HCT116 (cell line): Measurements from ENCODE around the gene HYKK. TPM values are rescaled to one million over a fixed set of nuclear protein-coding genes. Genes with fewer than 3 reads are reported as not detected.

Experiments
- ATAC-seq: fragments of 200-7000 bp; cut with Tn5 transposase; 2 replicates; pipeline ENCODE4 v1.9.1; 2020; ENCODE audit warnings: mild to moderate bottlenecking, moderate library complexity
- BruUV-seq: library from RNA; stranded (reverse); fragments of 400-500 nt; replicated peaks from 2 replicates; lab custom pipeline; 2021; lab: Mats Ljungman, UMichigan
- CTCF ChIA-PET: fragments of 300-600 bp; sonication (Branson Sonifier 250); formaldehyde crosslinking; loops from one replicate; lab custom pipeline; 2021; ENCODE audit warnings: antibody characterized with exemption; lab: Charles Lee
- POLR2A ChIA-PET: fragments of 300-600, 350-600 bp; sonication (Branson Sonifier 250); formaldehyde crosslinking; loops from one replicate; lab custom pipeline; 2021; ENCODE audit warnings: antibody characterized with exemption; lab: Charles Lee
- RAD21 ChIA-PET, 2 experiments: fragments of 300-600 bp; sonication (Branson Sonifier 250); formaldehyde crosslinking; loops; one replicate each; lab custom pipeline; 2023; ENCODE audit warnings: low total read pairs in 2 of 2; ENCODE audit not compliant: uncharacterized antibody in 2 of 2, unreplicated experiment in 2 of 2, low non-redundant PET in 1 of 2; lab: Charles Lee
- DNase-seq: peaks from one replicate; pipeline ENCODE4 v3.0.0-alpha.2; 2010; ENCODE audit warnings: low read depth, low spot score
- H2AFZ ChIP-seq: fragments of 200-600 bp; shearing (Covaris generic), sonication (generic); 2 replicates; pipeline ENCODE4 v1.6.1; 2017; ENCODE audit warnings: low read depth, mixed run types, mixed read lengths, antibody characterized with exemption, low read length; ENCODE audit not compliant: poor library complexity, severe bottlenecking
- H3K27ac ChIP-seq: 2 replicates; pipeline ENCODE4 v1.5.1; 2012; ENCODE audit warnings: low read depth, low read length
- H3K27me3 ChIP-seq: fragments of 200-600 bp; sonication (generic); 2 replicates; pipeline ENCODE4 v1.6.1; 2016; ENCODE audit warnings: mixed run types, low read length, mixed read lengths; ENCODE audit not compliant: insufficient read depth
- H3K36me3 ChIP-seq, 2 experiments: fragments of 200-500 bp in 1 of 2; fragments of 200-600 bp in 1 of 2; sonication (Bioruptor generic) in 1 of 2; sonication (generic) in 1 of 2; 2 replicates each; pipeline versions ENCODE4 v1.5.1 to v1.6.1; 2014 to 2016; ENCODE audit warnings: low read length in 2 of 2, inconsistent platforms in 1 of 2, mixed read lengths in 1 of 2, mixed run types in 1 of 2; ENCODE audit not compliant: insufficient read depth in 2 of 2, control insufficient read depth in 1 of 2
- H3K4me1 ChIP-seq, 2 experiments: fragments of 200-600 bp in 1 of 2; sonication (generic) in 1 of 2; 2 replicates each; pipeline versions ENCODE4 v1.5.1 to v1.6.1; 2012 to 2017; ENCODE audit warnings: low read length in 2 of 2, inconsistent platforms in 1 of 2, mild to moderate bottlenecking in 1 of 2, mixed read lengths in 1 of 2, mixed run types in 1 of 2, moderate library complexity in 1 of 2; ENCODE audit not compliant: insufficient read depth in 2 of 2, control insufficient read depth in 1 of 2
- H3K4me2 ChIP-seq: fragments of 200-600 bp; sonication (generic); 2 replicates; pipeline ENCODE4 v1.6.1; 2017; ENCODE audit warnings: mixed run types, low read length, mixed read lengths
- H3K4me3 ChIP-seq, 2 experiments: fragments of 200-600 bp in 1 of 2; sonication (generic) in 1 of 2; replicated peaks in 1 of 2; 2 replicates each; pipeline ENCODE4 v1.5.1; 2011 to 2016; ENCODE audit warnings: low read length in 2 of 2, control low read depth in 1 of 2, low read depth in 1 of 2, mild to moderate bottlenecking in 1 of 2, mixed read lengths in 1 of 2, mixed run types in 1 of 2
- H3K79me2 ChIP-seq: fragments of 200-600 bp; sonication (generic); 2 replicates; pipeline ENCODE4 v1.6.1; 2017; ENCODE audit warnings: mild to moderate bottlenecking, mixed run types, low read length, moderate library complexity, mixed read lengths; ENCODE audit not compliant: insufficient read depth
- H3K9ac ChIP-seq: fragments of 200-600 bp; sonication (generic); 2 replicates; pipeline ENCODE4 v1.6.1; 2016; ENCODE audit warnings: low read length, mixed read lengths
- H3K9me2 ChIP-seq: fragments of 200-600 bp; sonication (generic), shearing (Covaris generic); 2 replicates; pipeline ENCODE4 v1.6.1; 2017; ENCODE audit warnings: mixed run types, mild to moderate bottlenecking, moderate library complexity; ENCODE audit not compliant: insufficient read depth
- H3K9me3 ChIP-seq, 2 experiments: fragments of 200-500 bp in 1 of 2; fragments of 200-600 bp in 1 of 2; sonication (Bioruptor generic) in 1 of 2; sonication (generic) in 1 of 2; 2 replicates each; pipeline ENCODE4 v1.6.1; 2014 to 2017; ENCODE audit warnings: low read length in 2 of 2, mixed read lengths in 2 of 2, inconsistent platforms in 1 of 2, low read depth in 1 of 2, mild to moderate bottlenecking in 1 of 2, mixed run types in 1 of 2, moderate library complexity in 1 of 2; ENCODE audit not compliant: control insufficient read depth in 1 of 2, insufficient read depth in 1 of 2
- H4K20me1 ChIP-seq: fragments of 200-600 bp; sonication (generic), shearing (Covaris generic); 2 replicates; pipeline ENCODE4 v1.6.1; 2017; ENCODE audit warnings: mixed run types, mild to moderate bottlenecking, moderate library complexity; ENCODE audit not compliant: insufficient read depth
- CBX3 ChIP-seq: IDR thresholded peaks from 2 replicates; pipeline ENCODE4 v1.6.1; 2012; ENCODE audit warnings: low read depth
- CEBPB ChIP-seq: IDR thresholded peaks from 2 replicates; pipeline ENCODE4 v1.6.1; 2012; ENCODE audit warnings: low read depth
- FOSL1 ChIP-seq: IDR thresholded peaks from 2 replicates; pipeline ENCODE4 v1.6.1; 2012; ENCODE audit warnings: low read depth
- POLR2AphosphoS5 ChIP-seq: IDR thresholded peaks from 2 replicates; pipeline ENCODE4 v1.6.1; 2011; ENCODE audit warnings: mild to moderate bottlenecking, low read depth, low read length, moderate library complexity
- ZFX ChIP-seq: fragments of 450-650 bp; IDR thresholded peaks from 2 replicates; pipeline ENCODE4 v1.6.1; 2017
- intact Hi-C: fragments of 100-400 bp; cut with micrococcal nuclease; formaldehyde crosslinking; loops from 2 replicates; pipeline ENCODE4 v1.10.0; 2022
- total RNA-seq: library from RNA; stranded (reverse); gene quantifications from one replicate; pipeline ENCODE4 v1.2.1, GENCODE V29; 2021; ENCODE audit not compliant: unreplicated experiment
- TF ChIP-seq, protein P1 (sequence below): IDR thresholded peaks from 2 replicates; pipeline ENCODE4 v1.6.1; 2012
- TF ChIP-seq, protein P2 (sequence below), 3 experiments: fragments of 200-600 bp in 1 of 3; sonication (generic) in 1 of 3; IDR thresholded peaks in 2 of 3; conservative IDR thresholded peaks in 1 of 3; 2 replicates each; pipeline ENCODE4 v1.5.1; 2012 to 2017; ENCODE audit warnings: low read depth in 2 of 3, low read length in 2 of 3, antibody characterized with exemption in 1 of 3, borderline replicate concordance in 1 of 3, control low read depth in 1 of 3, mild to moderate bottlenecking in 1 of 3, mixed read lengths in 1 of 3, mixed run types in 1 of 3, moderate library complexity in 1 of 3; ENCODE audit not compliant: insufficient read depth in 1 of 3
- TF ChIP-seq, protein P3 (sequence below): IDR thresholded peaks from 2 replicates; pipeline ENCODE4 v1.6.1; 2012

Gene HYKK
- total RNA-seq, 1 experiment from 2014 or later: 6.2 TPM

DNA sequence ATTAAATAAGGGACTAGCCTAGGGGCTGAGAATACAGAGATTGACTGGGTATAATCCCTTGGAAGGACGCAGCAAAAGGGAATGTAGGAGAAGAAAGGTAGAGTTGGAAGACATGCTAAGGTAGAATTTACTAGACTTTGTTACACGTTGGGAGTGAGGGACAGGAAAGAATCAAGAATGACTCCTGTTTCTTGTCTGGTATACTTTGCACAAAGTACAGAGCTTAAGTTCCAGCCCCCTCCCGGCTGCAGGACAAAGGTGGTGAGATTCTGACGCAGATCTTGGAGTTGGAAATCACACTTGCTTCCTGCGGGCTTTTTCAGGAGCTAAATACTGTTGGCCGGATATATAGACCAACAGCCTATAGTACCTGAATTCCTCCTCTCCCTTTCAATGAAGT is 895 bp downstream of the HYKK start:
- Histone ChIP-seq H2AFZ (peak overlapping the region; percentile 57), H3K4me2 (peak overlapping the region; percentile 99), H3K9me2 (no peaks in the 10 kb centered on the region), H3K36me3 (no peaks in the 10 kb centered on the region), H4K20me1 (no peaks in the 10 kb centered on the region), H3K27ac (no peak overlapping the region), H3K4me3 (peak overlapping the region; percentile 79 to 85), H3K27me3 (no peaks in the 10 kb centered on the region), H3K9ac (peak overlapping the region; percentile 76), H3K4me1 (peaks cover 5 to 17% of the 10 kb centered on the region in 2 experiments; a peak in 3 of 4 replicates), H3K79me2 (no peaks in the 10 kb centered on the region), H3K9me3 (no peaks in the 10 kb centered on the region)
- TF ChIP-seq CEBPB: no peak
- TF ChIP-seq, protein P1, sequence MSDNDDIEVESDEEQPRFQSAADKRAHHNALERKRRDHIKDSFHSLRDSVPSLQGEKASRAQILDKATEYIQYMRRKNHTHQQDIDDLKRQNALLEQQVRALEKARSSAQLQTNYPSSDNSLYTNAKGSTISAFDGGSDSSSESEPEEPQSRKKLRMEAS: no peak
- TF ChIP-seq ZFX: no peak
- TF ChIP-seq FOSL1: no peak
- TF ChIP-seq, protein P2, sequence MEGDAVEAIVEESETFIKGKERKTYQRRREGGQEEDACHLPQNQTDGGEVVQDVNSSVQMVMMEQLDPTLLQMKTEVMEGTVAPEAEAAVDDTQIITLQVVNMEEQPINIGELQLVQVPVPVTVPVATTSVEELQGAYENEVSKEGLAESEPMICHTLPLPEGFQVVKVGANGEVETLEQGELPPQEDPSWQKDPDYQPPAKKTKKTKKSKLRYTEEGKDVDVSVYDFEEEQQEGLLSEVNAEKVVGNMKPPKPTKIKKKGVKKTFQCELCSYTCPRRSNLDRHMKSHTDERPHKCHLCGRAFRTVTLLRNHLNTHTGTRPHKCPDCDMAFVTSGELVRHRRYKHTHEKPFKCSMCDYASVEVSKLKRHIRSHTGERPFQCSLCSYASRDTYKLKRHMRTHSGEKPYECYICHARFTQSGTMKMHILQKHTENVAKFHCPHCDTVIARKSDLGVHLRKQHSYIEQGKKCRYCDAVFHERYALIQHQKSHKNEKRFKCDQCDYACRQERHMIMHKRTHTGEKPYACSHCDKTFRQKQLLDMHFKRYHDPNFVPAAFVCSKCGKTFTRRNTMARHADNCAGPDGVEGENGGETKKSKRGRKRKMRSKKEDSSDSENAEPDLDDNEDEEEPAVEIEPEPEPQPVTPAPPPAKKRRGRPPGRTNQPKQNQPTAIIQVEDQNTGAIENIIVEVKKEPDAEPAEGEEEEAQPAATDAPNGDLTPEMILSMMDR (IDR thresholded peaks at IDR 0.05 in 2 of 3, conservative IDR thresholded peaks at IDR 0.05 in 1 of 3; ENCODE audit: borderline replicate concordance in 1 of 3, insufficient read depth in 1 of 3, low read depth in 2 of 3, low read length in 2 of 3): no peak
- TF ChIP-seq CBX3: no peak
- no peak for TF ChIP-seq POLR2AphosphoS5
- TF ChIP-seq, protein P3, sequence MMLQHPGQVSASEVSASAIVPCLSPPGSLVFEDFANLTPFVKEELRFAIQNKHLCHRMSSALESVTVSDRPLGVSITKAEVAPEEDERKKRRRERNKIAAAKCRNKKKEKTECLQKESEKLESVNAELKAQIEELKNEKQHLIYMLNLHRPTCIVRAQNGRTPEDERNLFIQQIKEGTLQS: no peak
- ChIA-PET POLR2A (no interaction called here), RAD21 (no interaction called here), CTCF (no interaction called here)
- intact Hi-C loops: loop anchor here (5.0 kb wide), 1 partner anchor 34 kb away; the partner anchor contains the start of gene PSMA4
- BruUV-seq: no TSS peak
- DNase-seq (no peak), ATAC-seq (no peak)
